Measurements from ENCODE around the gene KRTAP6-1. TPM values are rescaled to one million over a fixed set of nuclear protein-coding genes. Genes with fewer than 3 reads are reported as not detected.

Gene KRTAP6-1
- 10 to 100 TPM in 1 of 4 donors, not detected in 3; 16.0 TPM for total RNA-seq

- Histone ChIP-seq H3K27me3 (no peaks in the 10 kb centered on the region), H3K4me3 (no peak within 1 kb of the TSS), H3K4me1 (no peaks in the 10 kb centered on the region), H3K27ac (no peak within 1 kb of the TSS), H3K36me3 (no peaks in the 10 kb centered on the region), H3K9me3 (no peaks in the 10 kb centered on the region)
- 72% methylated on average over 2 of the region's 2 CpGs for WGBS
- TF ChIP-seq EP300 (IDR thresholded peaks at IDR 0.05) (no peak), POLR2AphosphoS5 (IDR thresholded peaks at IDR 0.05) (no peak), POLR2A (IDR thresholded peaks at IDR 0.05) (no peak)
- TF ChIP-seq, protein P1, sequence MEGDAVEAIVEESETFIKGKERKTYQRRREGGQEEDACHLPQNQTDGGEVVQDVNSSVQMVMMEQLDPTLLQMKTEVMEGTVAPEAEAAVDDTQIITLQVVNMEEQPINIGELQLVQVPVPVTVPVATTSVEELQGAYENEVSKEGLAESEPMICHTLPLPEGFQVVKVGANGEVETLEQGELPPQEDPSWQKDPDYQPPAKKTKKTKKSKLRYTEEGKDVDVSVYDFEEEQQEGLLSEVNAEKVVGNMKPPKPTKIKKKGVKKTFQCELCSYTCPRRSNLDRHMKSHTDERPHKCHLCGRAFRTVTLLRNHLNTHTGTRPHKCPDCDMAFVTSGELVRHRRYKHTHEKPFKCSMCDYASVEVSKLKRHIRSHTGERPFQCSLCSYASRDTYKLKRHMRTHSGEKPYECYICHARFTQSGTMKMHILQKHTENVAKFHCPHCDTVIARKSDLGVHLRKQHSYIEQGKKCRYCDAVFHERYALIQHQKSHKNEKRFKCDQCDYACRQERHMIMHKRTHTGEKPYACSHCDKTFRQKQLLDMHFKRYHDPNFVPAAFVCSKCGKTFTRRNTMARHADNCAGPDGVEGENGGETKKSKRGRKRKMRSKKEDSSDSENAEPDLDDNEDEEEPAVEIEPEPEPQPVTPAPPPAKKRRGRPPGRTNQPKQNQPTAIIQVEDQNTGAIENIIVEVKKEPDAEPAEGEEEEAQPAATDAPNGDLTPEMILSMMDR (IDR thresholded peaks at IDR 0.05), result no peak
- no peak for DNase-seq (ENCODE audit: low spot score in 2 of 2)
Observed at GRCh38 chr21:30613836-30614235, at the start of gene KRTAP6-1. KRTAP6-1 (minus strand) TSS chr21:30613930; CDS start chr21:30613904, 26 bp downstream.

- no peak for TF ChIP-seq POLR2AphosphoS5 (IDR thresholded peaks at IDR 0.05)
- TF ChIP-seq, protein P1 (IDR thresholded peaks at IDR 0.05), result no peak
- TF ChIP-seq EP300 (IDR thresholded peaks at IDR 0.05), result no peak
- no peak for TF ChIP-seq POLR2A (IDR thresholded peaks at IDR 0.05)
- Histone ChIP-seq H3K9me3 (no peaks in the 10 kb centered on the region), H3K4me3 (no peak overlapping the region)
Observed at GRCh38 chr21:30652891-30653290, 39.2 kb upstream of the KRTAP6-1 start.

GRCh38 chr21:30646904-30647414 lies 33.2 kb upstream of the KRTAP6-1 start:
- no peak for DNase-seq (ENCODE audit: low spot score in 2 of 2)
- Histone ChIP-seq H3K36me3 (no peaks in the 10 kb centered on the region), H3K4me1 (no peaks in the 10 kb centered on the region), H3K27me3 (no peaks in the 10 kb centered on the region), H3K27ac (no peak overlapping the region), H3K4me3 (no peak overlapping the region), H3K9me3 (no peaks in the 10 kb centered on the region)
- TF ChIP-seq POLR2A (IDR thresholded peaks at IDR 0.05) (no peak), POLR2AphosphoS5 (IDR thresholded peaks at IDR 0.05) (no peak), EP300 (IDR thresholded peaks at IDR 0.05) (no peak)
- TF ChIP-seq, protein P1 (IDR thresholded peaks at IDR 0.05), result no peak
- 65% methylated on average over 1 of the region's 1 CpG for WGBS

More at GRCh38 chr21:30652891-30653290, 39.2 kb upstream of the KRTAP6-1 start:
- H3K4me1 ChIP-seq, result no peaks in the 10 kb centered on the region
- no peak overlapping the region for H3K27ac ChIP-seq
- no peaks in the 10 kb centered on the region for H3K27me3 ChIP-seq
- no peaks in the 10 kb centered on the region for H3K36me3 ChIP-seq
- DNase-seq (ENCODE audit: low spot score in 2 of 2), result no peak

- no peak for TF ChIP-seq POLR2AphosphoS5 (IDR thresholded peaks at IDR 0.05)
- no peak for TF ChIP-seq EP300 (IDR thresholded peaks at IDR 0.05)
- TF ChIP-seq, protein P1 (IDR thresholded peaks at IDR 0.05), result no peak
- no peak for TF ChIP-seq POLR2A (IDR thresholded peaks at IDR 0.05)
- Histone ChIP-seq H3K27me3 (no peaks in the 10 kb centered on the region), H3K36me3 (no peaks in the 10 kb centered on the region), H3K4me3 (no peak within 1 kb of the TSS), H3K9me3 (no peaks in the 10 kb centered on the region), H3K4me1 (no peaks in the 10 kb centered on the region), H3K27ac (no peak within 1 kb of the TSS)
- WGBS, result 84% methylated on average over 2 of the region's 2 CpGs
- no peak for DNase-seq (ENCODE audit: low spot score in 2 of 2)
Observed at GRCh38 chr21:30642564-30642963, 28.8 kb upstream of the KRTAP6-1 start, which contains the start of gene KRTAP20-3. KRTAP20-3 (plus strand) TSS chr21:30642864.

- Histone ChIP-seq H3K4me3 (no peak overlapping the region), H3K9me3 (no peaks in the 10 kb centered on the region), H3K4me1 (no peaks in the 10 kb centered on the region), H3K27ac (no peak overlapping the region), H3K36me3 (no peaks in the 10 kb centered on the region), H3K27me3 (no peaks in the 10 kb centered on the region)
- TF ChIP-seq EP300 (IDR thresholded peaks at IDR 0.05), result no peak
- TF ChIP-seq, protein P1 (IDR thresholded peaks at IDR 0.05), result no peak
- TF ChIP-seq POLR2AphosphoS5 (IDR thresholded peaks at IDR 0.05), result no peak
- no peak for TF ChIP-seq POLR2A (IDR thresholded peaks at IDR 0.05)
- DNase-seq (ENCODE audit: low spot score in 2 of 2), result no peak
- WGBS, result 83% methylated on average over 3 of the region's 3 CpGs
Observed at GRCh38 chr21:30638686-30639085, 25.0 kb upstream of the KRTAP6-1 start.
